OCI-M2 (cell line): ENCODE measurements around the gene LRRC74A.

ENCODE experiments used
- DNase-seq: peaks from one replicate; lab custom pipeline; 2025; ENCODE audit not compliant: unreplicated experiment; lab: John Stamatoyannopoulos, UW

LRRC74A gene

DNA sequence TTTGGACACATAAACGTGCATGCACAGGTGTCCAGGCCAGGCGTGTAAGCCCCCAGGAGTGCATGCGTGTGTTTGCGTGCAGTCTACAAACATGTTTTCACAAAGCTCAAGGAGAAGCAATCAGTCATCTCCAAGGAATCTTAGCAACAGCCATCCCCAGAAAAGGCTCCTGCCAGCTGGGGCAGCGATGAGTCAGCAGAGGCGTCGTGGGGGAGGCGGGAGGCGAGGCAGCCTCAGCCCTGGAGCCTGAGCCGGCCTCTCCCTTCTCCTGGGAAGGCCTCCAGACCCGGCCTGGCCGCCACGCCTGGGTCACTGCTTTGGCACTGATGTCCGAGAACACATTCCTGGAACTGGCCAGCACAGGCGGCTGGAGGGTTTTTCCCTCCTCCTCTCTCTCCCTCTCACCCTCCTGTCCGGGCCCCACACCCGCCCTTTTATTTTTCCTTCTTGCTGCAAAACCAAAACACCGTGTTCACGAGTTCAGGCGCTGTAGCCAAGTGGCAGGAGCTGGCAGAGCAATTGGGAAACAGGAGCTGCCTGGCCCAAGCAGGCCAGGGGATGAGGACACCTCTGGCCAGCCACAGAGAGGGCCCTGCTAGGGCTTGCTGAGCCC lies 92.7 kb downstream of the LRRC74A start:
- DNase-seq, result no peak
